ENCODE results near the gene PNN. TPM values are rescaled to one million over a fixed set of nuclear protein-coding genes. Genes with fewer than 3 reads are reported as not detected.

PNN gene
- total and polyA plus RNA-seq, 2 of the 8 experiments (the other 6 are each of a cell fraction or from before 2014, with no cell fraction given) = 27.5 to 121 TPM

DNA sequence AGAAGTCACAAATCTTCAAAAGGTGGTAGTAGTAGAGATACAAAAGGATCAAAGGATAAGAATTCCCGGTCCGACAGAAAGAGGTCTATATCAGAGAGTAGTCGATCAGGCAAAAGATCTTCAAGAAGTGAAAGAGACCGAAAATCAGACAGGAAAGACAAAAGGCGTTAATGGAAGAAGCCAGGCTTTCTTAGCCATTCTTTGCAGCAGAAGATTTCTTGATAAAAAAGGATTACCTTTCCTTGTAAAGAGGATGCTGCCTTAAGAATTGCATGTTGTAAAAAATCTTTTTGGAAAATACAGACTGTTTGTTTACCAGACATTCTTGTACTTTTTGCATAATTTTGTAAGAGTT lies 6.6 kb downstream of the PNN start (continued):
- TF ChIP-seq RXRA (IDR thresholded peaks at IDR 0.05; ENCODE audit: insufficient read depth, low read depth, low read length) (no peak), POU5F1 (IDR thresholded peaks at IDR 0.05; ENCODE audit: low read depth, low read length) (no peak), TAF1 (IDR thresholded peaks at IDR 0.05; ENCODE audit: low read depth, low read length) (no peak), SUZ12 (IDR thresholded peaks at IDR 0.05; ENCODE audit: low read length) (no peak), EP300 (IDR thresholded peaks at IDR 0.05; ENCODE audit: borderline replicate concordance in 1 of 2, low read depth in 2 of 2, low read length in 2 of 2) (no peak)
